Immature natural killer cell (primary cell): Measurements from ENCODE around the gene POLR3E. TPM values are rescaled to one million over a fixed set of nuclear protein-coding genes. Genes with fewer than 3 reads are reported as not detected.

ENCODE experiments used
- DNase-seq, 3 donors: peaks; one replicate each; pipeline ENCODE4 v3.0.0; 2022; ENCODE audit warnings: mixed read lengths in 1 of 3
- H3K27ac Mint-ChIP-seq, 6 donors: one replicate each; pipeline ENCODE4 v1.8.0; 2020; ENCODE audit warnings: mixed read lengths in 6 of 6, mild to moderate bottlenecking in 5 of 6, inconsistent platforms in 4 of 6, moderate library complexity in 3 of 6
- H3K27me3 Mint-ChIP-seq, 3 donors: one replicate each; pipeline ENCODE4 v1.8.0; 2020 to 2021; ENCODE audit warnings: low read depth in 3 of 3, mild to moderate bottlenecking in 3 of 3, mixed read lengths in 3 of 3, moderate library complexity in 3 of 3, inconsistent platforms in 1 of 3
- H3K36me3 Mint-ChIP-seq, 3 donors: one replicate each; pipeline ENCODE4 v1.8.0; 2020; ENCODE audit warnings: mixed read lengths in 3 of 3, inconsistent platforms in 2 of 3, mild to moderate bottlenecking in 2 of 3
- H3K4me1 Mint-ChIP-seq, 2 donors: one replicate each; pipeline ENCODE4 v1.8.0; 2020; ENCODE audit warnings: inconsistent platforms in 2 of 2, mild to moderate bottlenecking in 2 of 2, mixed read lengths in 2 of 2, moderate library complexity in 1 of 2
- H3K4me3 Mint-ChIP-seq, 5 donors: one replicate each; pipeline ENCODE4 v1.8.0; 2020; ENCODE audit warnings: mild to moderate bottlenecking in 5 of 5, mixed read lengths in 5 of 5, inconsistent platforms in 3 of 5, moderate library complexity in 3 of 5
- H3K9me3 Mint-ChIP-seq, 6 donors: one replicate each; pipeline ENCODE4 v1.8.0; 2020; ENCODE audit warnings: mild to moderate bottlenecking in 6 of 6, mixed read lengths in 6 of 6, inconsistent platforms in 4 of 6, moderate library complexity in 3 of 6
- polyA plus RNA-seq, 3 donors: library from polyadenylated mRNA; unstranded; fragments of 300-500 nt; fragmentation: Illumina TruSeq; gene quantifications; one replicate each; pipeline ENCODE4 v1.2.3, GENCODE V29; 2021

The POLR3E gene
- polyA plus RNA-seq, 3 donors from 2014 or later, result 2.9 to 21.5 (median 6.9) TPM

- H3K36me3 Mint-ChIP-seq, result peaks cover 17 to 32% (median 23%) of the 10 kb centered on the region in 3 donors
Observed at GRCh38 chr16:22272870-22273650, 24.1 kb upstream of the POLR3E start.

GRCh38 chr16:22274916-22275315 is 22.3 kb upstream of the POLR3E start:
- Mint-ChIP-seq H3K36me3 (peaks cover 14 to 31% (median 20%) of the 10 kb centered on the region in 3 donors), H3K27ac (no peak overlapping the region), H3K9me3 (no peaks in the 10 kb centered on the region), H3K4me3 (no peak overlapping the region), H3K27me3 (no peaks in the 10 kb centered on the region), H3K4me1 (peaks cover 2 to 6% of the 10 kb centered on the region in 2 donors)
- DNase-seq, result no peak

More at GRCh38 chr16:22272870-22273650, 24.1 kb upstream of the POLR3E start:
- Mint-ChIP-seq H3K27ac (no peak overlapping the region), H3K27me3 (no peaks in the 10 kb centered on the region), H3K9me3 (no peaks in the 10 kb centered on the region), H3K4me3 (no peak overlapping the region), H3K4me1 (peaks cover 2 to 6% of the 10 kb centered on the region in 2 donors)
- DNase-seq, result no peak

- Mint-ChIP-seq H3K9me3 (no peaks in the 10 kb centered on the region), H3K27ac (peak overlapping the region in 1 of 6 donors; percentile 20), H3K4me3 (no peak overlapping the region), H3K27me3 (no peaks in the 10 kb centered on the region), H3K36me3 (peaks cover 16 to 33% (median 21%) of the 10 kb centered on the region in 3 donors), H3K4me1 (no peaks in the 10 kb centered on the region)
- no peak for DNase-seq
Observed at GRCh38 chr16:22278441-22279230, 18.6 kb upstream of the POLR3E start.

GRCh38 chr16:22282254-22282892 is 14.8 kb upstream of the POLR3E start:
- H3K36me3 Mint-ChIP-seq, result peaks cover 16 to 36% (median 20%) of the 10 kb centered on the region in 3 donors
- H3K4me3 Mint-ChIP-seq, result no peak overlapping the region
- no peaks in the 10 kb centered on the region for H3K9me3 Mint-ChIP-seq
- H3K27ac Mint-ChIP-seq, result no peak overlapping the region
- no peaks in the 10 kb centered on the region for H3K4me1 Mint-ChIP-seq
- no peak for DNase-seq
- H3K27me3 Mint-ChIP-seq, result no peaks in the 10 kb centered on the region

- peak overlapping the region in 1 of 6 donors; percentile 53 for H3K27ac Mint-ChIP-seq
- H3K9me3 Mint-ChIP-seq, result no peaks in the 10 kb centered on the region
- peaks cover 13 to 27% (median 14%) of the 10 kb centered on the region in 3 donors for H3K36me3 Mint-ChIP-seq
- no peak for DNase-seq
- no peaks in the 10 kb centered on the region for H3K27me3 Mint-ChIP-seq
- no peaks in the 10 kb centered on the region for H3K4me1 Mint-ChIP-seq
- H3K4me3 Mint-ChIP-seq, result no peak overlapping the region
Observed at GRCh38 chr16:22284637-22285036, 12.6 kb upstream of the POLR3E start.

- Mint-ChIP-seq H3K4me3 (no peak overlapping the region), H3K36me3 (peaks cover 13 to 26% (median 14%) of the 10 kb centered on the region in 3 donors), H3K27me3 (no peaks in the 10 kb centered on the region), H3K27ac (peak overlapping the region in 1 of 6 donors; percentile 53), H3K9me3 (no peaks in the 10 kb centered on the region), H3K4me1 (no peaks in the 10 kb centered on the region)
- DNase-seq, result no peak
Observed at GRCh38 chr16:22285080-22285479, 12.1 kb upstream of the POLR3E start.

GRCh38 chr16:22291020-22291419 is 6.2 kb upstream of the POLR3E start:
- H3K4me1 Mint-ChIP-seq, result peaks cover under 1 to 3% of the 10 kb centered on the region in 2 donors
- H3K27me3 Mint-ChIP-seq, result peaks cover 0 to 3% (median 2%) of the 10 kb centered on the region in 3 donors
- H3K27ac Mint-ChIP-seq, result no peak overlapping the region
- no peak for DNase-seq
- no peak overlapping the region for H3K4me3 Mint-ChIP-seq
- H3K36me3 Mint-ChIP-seq, result no peaks in the 10 kb centered on the region
- H3K9me3 Mint-ChIP-seq, result no peaks in the 10 kb centered on the region

GRCh38 chr16:22291860-22292318 is 5.3 kb upstream of the POLR3E start:
- no peak overlapping the region for H3K4me3 Mint-ChIP-seq
- H3K27ac Mint-ChIP-seq, result no peak overlapping the region
- H3K9me3 Mint-ChIP-seq, result peaks cover 0 to under 1% (median 0%) of the 10 kb centered on the region in 6 donors
- no peak for DNase-seq
- H3K36me3 Mint-ChIP-seq, result no peaks in the 10 kb centered on the region
- peaks cover 8 to 12% (median 11%) of the 10 kb centered on the region in 3 donors for H3K27me3 Mint-ChIP-seq
- H3K4me1 Mint-ChIP-seq, result peaks cover 8 to 11% of the 10 kb centered on the region in 2 donors

GRCh38 chr16:22292320-22292719 is 4.9 kb upstream of the POLR3E start:
- DNase-seq, result no peak
- Mint-ChIP-seq H3K27me3 (peaks cover 11 to 16% (median 14%) of the 10 kb centered on the region in 3 donors), H3K4me1 (peaks cover 8 to 13% of the 10 kb centered on the region in 2 donors), H3K9me3 (peaks cover 0 to 3% (median 0%) of the 10 kb centered on the region in 6 donors), H3K4me3 (no peak overlapping the region), H3K27ac (no peak overlapping the region), H3K36me3 (no peaks in the 10 kb centered on the region)

- Mint-ChIP-seq H3K36me3 (no peaks in the 10 kb centered on the region), H3K27me3 (peaks cover 20 to 27% (median 23%) of the 10 kb centered on the region in 3 donors), H3K4me3 (no peak overlapping the region), H3K4me1 (peaks cover 13 to 19% of the 10 kb centered on the region in 2 donors), H3K27ac (no peak overlapping the region), H3K9me3 (peaks cover 0 to 3% (median 0%) of the 10 kb centered on the region in 6 donors)
- DNase-seq, result no peak
Observed at GRCh38 chr16:22293137-22294106, 3.8 kb upstream of the POLR3E start.

- Mint-ChIP-seq H3K4me1 (peaks cover 35 to 47% of the 10 kb centered on the region in 2 donors), H3K4me3 (peak overlapping the region; percentile 91 to 99 (median 94)), H3K27ac (peak overlapping the region; percentile 96 to 100 (median 99)), H3K9me3 (peaks cover 0 to 3% (median 0%) of the 10 kb centered on the region in 6 donors), H3K27me3 (peaks cover 22 to 31% (median 31%) of the 10 kb centered on the region in 3 donors), H3K36me3 (peaks cover 0 to 4% (median 0%) of the 10 kb centered on the region in 3 donors)
- no peak for DNase-seq
Observed at GRCh38 chr16:22296225-22297113, 740 bp upstream of the POLR3E start.
